HG03558 (cell line): ENCODE data around the gene MYCBPAP.
A peak's percentile ranks its signal among the peaks of the same experiment; 100 is the strongest.
"Not testable (repeated sequence)": the region's sequence is repeated elsewhere in the genome, so short reads cannot be mapped to it uniquely, and the experiment has no call there.

Source experiments
- ATAC-seq: cut with Tn5 transposase; IDR thresholded peaks from one replicate; pipeline ENCODE4 v1.9.1; 2021; ENCODE audit warnings: moderate number of reproducible peaks; ENCODE audit not compliant: unreplicated experiment; ENCODE audit errors: extremely low read depth

The MYCBPAP gene

DNA sequence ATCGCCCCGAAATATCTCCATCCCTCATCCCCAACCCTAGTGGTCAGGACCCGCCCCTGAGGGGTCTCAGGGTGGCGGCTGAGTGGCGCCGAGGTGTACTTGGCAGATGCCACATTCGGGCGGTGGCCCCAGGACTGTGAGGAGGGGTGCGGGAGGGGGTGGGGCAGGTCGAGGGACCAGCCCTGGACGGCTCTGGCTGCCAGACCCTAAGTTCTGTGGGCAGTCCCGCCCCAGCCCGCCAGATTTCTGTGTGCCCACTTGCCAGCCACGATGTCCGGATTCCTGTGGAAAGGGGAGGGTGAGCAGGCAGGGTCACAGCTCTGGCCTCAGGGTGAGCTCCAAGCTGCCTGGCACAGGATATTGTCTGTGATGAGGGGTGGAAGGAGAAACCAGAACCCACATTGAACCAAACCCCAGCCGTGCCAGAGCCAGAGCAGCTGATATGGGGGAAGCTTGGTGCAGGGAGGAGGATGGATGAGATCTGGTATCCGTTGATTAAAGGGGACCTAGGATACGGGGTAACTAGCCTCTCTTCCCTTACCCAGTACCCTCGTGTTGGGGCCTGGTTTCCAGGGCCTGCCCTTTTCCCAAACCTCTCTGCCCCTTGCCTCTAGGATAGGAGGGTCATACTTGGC, 38.5 kb upstream of the MYCBPAP start:
- ATAC-seq, result no peak

DNA sequence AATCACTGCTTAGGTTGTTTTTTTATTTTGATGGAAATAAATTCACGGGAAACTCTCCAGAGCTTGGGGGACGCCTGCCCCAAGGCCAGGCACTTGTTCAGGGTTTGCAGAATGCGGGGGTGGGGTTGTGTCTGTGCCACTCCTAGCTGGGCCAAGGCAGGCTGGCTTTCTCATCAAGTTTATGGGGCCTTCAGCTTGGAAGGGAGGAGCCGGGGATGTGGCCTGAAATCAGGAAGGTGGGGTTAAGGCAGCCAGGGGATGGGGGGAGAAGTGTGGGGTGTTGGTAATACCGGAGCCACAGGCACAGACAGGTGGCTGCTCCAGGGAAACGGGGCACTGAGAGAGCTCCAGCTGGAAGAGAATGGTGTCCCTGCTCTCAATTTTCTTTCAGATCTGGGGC, 37.8 kb upstream of the MYCBPAP start:
- ATAC-seq, result no peak

DNA sequence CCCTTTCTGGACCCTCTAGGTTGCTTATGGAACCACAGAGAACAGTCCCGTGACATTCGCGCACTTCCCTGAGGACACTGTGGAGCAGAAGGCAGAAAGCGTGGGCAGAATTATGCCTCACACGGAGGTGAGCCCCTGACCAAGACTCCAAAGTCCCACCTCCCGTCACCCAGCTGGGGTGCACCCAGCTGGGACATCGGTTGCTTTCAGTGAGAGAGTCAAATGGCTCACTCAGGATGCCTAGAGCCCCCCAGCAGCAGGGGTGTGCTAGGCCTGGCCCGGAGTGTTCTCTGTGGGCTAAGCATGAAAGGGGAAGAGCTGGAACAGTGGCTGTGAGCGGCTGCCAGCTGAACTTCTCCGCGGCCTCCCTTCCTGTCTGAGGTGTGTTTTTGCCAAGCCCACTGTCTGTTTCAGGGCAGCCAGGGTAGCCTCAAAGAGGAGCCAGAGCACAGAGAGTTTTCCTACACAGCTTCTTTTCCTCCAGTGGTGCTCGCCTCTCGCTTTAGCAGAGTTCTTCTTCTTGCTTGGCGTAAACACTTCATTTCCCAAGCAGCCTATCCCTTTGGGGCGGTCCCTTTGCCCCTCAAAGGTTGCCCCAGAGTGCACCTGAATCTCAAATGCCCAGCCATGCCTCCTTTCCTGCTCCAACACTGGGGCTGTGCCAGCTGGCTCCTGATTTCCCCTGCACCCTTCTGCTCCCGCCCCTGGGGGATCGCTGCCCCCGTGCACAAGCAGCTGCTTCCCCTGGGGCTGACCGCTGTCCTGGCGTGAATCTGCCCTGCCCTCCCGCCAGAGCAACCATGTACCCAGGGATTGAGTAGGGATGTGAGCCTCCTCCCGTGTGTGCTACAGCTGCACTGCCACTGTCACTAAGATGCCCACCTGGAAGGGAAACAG, 37.0 kb upstream of the MYCBPAP start:
- ATAC-seq, result no peak

DNA sequence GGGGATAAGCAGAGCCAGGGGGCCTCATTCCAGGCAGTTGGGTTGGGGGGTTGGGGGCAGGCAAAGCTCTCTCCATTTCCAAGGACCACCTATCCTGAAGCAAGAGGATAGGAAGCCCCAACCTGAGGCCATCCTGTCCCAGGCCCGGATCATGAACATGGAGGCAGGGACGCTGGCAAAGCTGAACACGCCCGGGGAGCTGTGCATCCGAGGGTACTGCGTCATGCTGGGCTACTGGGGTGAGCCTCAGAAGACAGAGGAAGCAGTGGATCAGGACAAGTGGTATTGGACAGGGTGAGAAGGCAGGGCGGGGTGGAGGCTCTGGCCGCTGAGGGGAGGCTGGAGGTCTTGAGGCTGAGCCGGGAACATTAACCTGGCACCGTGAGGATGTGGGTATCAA, 36.0 kb upstream of the MYCBPAP start:
- ATAC-seq, result no peak

DNA sequence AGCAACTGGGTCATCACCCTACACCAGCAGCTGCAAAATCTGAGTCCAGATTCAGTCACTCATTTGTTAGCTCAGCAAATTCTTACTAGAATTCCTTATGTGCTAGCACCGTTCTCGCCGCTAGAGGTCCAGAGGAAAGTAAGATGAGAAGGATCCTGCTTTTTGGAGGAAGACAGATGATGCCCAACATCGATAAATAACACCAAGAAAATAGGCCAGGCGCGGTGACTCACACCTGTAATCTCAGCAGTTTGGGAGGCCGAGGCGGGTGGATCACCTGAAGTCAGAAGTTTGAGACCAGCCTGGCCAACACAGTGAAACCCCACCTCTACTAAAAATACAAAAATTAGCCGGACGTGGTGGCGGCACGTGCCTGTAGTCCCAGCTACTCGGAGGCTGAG, 35.5 kb upstream of the MYCBPAP start:
- not testable (repeated sequence) for ATAC-seq

DNA sequence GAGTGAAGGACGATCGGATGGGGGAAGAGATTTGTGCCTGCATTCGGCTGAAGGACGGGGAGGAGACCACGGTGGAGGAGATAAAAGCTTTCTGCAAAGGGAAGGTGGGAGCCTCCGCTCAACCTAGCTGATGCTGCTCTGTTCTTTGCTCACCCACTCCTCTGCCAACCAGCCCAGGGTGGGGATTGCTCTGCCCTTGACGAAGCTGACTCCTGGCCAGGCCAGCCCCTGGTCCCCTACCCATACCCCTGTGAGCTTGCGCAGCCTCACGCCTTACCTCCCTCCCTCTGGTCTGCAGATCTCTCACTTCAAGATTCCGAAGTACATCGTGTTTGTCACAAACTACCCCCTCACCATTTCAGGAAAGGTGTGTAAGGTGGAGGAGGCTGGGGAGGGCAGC, 34.3 kb upstream of the MYCBPAP start:
- ATAC-seq, result no peak

DNA sequence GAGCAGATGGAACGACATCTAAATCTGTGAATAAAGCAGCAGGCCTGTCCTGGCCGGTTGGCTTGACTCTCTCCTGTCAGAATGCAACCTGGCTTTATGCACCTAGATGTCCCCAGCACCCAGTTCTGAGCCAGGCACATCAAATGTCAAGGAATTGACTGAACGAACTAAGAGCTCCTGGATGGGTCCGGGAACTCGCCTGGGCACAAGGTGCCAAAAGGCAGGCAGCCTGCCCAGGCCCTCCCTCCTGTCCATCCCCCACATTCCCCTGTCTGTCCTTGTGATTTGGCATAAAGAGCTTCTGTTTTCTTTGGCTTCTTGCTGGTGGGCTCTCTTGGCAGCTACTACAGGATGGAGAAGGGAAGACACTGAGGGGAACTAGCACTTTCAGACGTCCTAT, 33.7 kb upstream of the MYCBPAP start:
- no peak for ATAC-seq

DNA sequence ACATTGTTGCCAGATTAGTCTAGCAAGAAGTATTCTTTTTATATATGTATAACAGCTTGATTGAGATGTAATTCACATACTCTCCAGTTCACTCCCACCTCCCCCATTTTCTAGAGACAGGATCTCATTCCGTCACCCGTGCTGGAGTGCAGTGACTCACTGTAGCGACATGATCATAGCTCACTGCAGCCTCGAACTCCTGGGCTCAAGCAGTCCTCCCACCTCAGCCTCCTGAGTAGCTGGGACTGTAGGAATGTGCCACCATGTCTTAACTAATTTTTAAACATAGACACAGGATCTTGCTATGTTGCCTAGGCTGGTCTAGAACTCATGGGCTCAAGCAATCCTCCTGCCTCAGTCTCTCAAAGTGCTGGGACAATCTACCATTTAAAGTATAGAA, 32.9 kb upstream of the MYCBPAP start:
- ATAC-seq, result no peak

DNA sequence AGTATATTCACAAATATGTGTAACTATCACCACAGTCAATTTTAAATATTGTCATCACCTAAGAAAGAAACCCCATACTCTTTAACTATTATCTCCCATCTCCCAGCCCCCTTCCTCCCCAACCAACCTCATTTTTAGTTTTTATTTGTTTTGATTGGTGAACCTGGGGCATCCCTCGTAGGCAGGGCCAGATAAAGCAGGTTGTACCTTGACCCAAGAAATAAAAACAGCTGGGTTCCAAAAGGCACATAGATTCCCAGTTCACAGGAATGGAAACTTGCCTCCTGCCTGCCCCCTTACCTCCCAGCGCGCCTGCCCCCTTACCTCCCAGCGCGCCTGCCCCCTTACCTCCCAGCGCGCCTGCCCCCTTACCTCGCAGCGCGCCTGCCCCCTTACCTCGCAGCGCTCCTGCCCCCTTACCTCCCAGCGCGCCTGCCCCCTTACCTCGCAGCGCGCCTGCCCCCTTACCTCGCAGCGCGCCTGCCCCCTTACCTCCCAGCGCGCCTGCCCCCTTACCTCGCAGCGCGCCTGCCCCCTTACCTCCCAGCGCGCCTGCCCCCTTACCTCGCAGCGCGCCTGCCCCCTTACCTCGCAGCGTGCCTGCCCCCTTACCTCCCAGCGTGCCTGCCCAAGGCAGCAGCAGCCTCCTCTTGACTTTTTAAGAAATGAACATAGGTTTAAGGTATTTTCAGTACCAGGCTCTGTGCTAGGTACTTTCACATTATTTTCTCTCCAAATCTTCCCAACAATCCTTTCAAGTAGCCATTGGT, 32.3 kb upstream of the MYCBPAP start:
- not testable (repeated sequence) for ATAC-seq

DNA sequence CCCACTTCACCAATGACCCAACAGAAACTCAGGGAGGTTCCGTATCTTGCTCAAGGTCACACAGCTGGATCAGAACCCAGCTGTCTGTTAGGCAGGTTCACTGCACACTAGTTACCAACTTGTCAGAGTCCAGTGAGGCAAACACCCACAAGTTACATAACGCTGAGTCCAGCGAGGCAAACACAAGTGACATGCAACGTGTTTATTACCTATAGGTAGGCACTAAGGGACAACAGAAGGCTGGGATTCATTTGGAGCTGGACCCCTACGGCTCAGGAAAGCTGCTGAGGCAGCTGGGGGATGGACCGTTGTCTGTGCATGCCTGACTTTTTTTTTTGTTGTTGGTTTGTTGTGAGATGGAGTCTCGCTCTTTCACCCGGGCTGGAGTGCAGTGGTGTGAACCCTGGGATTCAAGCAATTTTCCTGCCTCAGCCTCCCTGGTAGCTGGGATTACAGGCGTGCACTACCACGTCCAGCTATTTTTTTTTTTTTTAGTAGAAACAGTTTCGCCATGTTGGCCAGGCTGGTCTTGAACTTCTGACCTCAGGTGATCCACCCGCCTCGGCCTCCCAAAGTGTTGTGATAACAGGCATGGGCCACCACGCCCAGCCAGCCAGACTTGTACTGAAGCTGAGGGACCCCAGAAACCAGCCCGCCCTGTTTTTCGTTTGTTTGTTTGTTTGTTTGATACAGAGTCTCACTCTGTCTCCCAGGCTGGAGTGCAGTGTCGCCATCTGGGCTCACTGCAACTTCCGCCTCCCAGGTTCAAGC, 31.5 kb upstream of the MYCBPAP start:
- no peak for ATAC-seq

DNA sequence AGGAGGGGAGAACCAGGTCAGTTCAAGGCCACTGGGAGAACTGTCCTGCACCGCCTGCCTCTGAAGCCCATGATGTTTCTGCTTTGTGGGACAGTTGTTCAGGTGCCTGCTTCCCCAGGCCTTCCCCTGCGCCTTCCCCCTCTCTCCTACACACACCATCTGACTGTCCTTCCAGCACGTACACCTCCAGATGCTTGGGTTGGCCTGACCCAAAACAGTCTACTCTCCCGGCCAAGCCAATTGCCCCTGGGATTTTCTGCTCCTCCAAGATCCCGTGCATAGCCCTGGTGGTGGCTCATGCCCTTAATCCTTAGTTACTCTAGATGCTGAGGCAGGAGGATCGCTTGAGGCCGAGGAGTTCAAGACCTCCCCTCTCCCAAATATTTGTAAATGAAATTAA, 30.3 kb upstream of the MYCBPAP start:
- no peak for ATAC-seq

DNA sequence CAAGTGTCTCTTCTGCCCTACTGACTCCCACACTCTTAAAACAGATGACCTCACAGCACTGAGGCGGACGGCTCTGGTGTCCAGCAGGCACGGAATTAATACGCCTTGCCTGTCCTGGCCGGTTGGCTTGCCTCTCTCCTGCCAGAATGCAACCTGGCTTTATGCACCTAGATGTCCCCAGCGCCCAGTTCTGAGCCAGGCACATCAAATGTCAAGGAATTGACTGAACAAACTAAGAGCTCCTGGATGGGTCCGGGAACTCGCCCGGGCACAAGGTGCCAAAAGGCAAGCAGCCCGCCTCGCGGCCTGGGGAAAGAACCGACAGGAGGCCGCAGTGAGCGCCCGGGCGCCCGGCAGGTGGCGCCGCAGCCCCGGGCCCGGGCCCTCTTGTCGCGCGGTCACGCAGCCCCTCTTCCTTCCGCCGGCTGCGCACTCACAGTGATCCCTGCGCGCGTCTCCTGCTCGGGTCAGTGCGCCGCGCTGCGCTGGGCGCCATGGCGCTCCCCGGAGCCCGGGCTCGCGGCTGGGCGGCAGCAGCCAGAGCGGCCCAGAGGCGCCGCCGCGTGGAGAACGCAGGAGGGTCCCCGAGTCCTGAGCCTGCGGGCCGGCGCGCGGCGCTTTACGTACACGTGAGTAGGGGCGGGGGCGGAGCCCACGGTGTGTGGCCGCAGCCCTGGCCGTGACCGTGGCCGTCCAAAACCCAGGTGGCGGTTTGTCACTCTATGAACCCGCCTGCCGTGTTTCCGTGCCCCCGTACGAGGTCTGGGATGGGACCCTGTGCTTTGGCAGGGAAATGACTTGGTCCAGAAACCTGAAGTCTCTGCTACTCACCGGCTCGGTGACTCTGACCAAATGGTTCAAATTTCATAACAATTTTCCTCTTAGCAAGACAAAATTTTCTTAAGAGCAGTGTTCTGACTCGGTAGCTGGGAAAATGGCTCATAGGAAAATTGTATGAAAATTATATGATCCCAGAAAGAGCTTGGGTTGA, 29.6 kb upstream of the MYCBPAP start, which contains the start of gene RSAD1:
Gene RSAD1, plus strand, starts transcription at position 470 of the 991 bp plus-strand sequence. Its CDS starts 25 bp downstream, at position 495.
- peak; percentile 65 for ATAC-seq

DNA sequence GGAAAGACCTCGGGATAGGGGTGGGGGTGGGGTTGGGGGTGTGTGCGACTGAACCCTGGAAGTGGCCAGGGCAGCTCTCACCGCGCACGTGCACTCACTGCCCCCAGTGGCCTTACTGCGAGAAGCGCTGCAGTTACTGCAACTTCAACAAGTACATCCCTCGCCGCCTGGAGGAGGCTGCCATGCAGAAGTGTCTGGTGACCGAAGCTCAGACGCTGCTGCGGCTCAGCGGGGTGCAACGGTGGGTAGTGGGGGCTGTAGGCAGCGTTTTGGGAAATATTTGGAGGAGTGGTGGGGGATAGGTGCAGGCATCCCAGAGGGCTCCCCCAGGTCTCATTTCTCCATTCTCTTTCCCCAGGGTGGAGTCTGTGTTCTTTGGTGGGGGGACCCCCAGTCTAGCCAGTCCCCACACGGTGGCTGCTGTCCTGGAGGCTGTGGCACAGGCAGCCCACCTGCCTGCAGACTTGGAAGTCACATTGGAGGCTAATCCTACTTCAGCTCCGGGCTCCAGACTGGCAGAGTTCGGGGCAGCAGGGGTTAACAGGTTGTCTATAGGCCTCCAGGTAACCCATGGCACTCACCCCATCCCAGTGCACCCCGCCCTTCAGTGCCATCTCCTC, 28.6 kb upstream of the MYCBPAP start:
- no peak for ATAC-seq

DNA sequence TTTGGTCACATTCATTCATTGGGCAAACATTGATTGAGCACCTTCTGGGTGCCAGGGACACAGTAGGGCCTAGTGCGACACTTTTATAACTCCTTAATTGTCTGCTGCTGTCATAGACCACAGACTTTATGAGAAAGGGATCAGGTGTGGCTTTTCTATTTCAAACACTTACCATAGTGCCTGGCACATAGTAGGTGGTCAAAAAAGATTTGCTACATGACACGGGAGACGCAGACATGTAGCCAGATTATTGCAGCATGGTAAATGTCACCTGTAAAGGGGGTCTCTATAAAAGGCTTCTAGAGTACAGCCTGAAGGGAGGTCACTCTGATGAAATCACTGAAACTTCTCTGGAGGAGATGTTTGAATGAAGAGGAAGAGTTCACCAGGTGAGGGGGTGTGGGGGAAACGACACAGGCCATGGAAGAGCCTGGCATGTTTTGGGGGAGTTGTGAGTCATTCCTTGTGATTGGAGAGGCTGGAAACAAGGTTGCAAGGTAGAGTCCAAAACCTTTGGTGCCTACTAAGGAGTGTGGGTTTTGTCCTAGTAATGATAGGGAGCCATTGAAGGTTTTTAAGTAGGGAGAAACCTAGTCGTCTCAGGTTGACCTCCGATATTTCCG, 28.0 kb upstream of the MYCBPAP start:
- no peak for ATAC-seq

DNA sequence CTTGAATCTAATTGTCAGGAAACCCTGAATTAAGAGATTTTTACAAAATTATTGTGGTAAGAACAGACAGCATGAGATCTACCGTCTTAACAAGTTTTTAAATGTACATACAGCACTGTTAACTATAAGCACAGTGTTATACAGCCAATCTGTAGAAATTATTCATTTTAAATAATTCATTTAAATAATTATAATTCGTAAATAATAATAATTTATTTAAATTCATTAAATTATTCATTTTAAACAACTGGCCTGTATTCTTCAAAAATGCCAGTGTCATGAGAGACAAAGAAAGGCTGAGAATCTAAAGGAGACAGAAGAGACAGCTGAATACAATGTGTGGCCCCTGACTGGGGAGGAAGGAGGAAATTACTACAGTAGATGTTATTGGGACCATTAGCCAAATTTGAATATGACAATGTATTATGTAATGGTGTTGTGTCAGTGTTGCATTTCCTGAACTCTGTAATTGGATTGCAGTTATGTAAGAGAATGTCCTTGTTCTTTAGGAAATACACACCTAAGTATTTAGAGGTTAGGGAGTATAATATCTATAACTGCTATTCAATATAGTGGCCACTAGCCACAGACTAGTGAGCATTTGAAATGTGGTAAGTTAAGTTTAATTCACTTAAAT, 27.3 kb upstream of the MYCBPAP start:
- no peak for ATAC-seq

DNA sequence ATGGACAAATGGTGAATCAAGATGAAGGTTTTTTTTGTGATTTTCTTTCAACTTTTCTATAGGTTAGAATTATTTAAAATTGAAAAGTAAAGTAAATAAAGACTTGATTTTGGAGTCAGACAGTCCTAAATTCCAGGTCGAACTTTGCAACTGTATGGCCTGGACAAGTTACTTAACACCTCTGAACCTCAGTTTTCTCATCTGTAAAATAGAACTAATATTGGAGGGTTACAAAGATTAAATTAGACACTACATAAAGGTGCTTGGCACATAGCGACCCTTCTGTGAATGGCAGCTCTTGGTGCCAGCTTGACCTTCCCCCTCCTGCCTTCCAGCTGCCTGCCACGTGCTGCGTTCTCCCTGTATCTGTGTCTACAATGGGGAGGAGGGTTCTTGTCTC, 26.6 kb upstream of the MYCBPAP start:
- no peak for ATAC-seq

DNA sequence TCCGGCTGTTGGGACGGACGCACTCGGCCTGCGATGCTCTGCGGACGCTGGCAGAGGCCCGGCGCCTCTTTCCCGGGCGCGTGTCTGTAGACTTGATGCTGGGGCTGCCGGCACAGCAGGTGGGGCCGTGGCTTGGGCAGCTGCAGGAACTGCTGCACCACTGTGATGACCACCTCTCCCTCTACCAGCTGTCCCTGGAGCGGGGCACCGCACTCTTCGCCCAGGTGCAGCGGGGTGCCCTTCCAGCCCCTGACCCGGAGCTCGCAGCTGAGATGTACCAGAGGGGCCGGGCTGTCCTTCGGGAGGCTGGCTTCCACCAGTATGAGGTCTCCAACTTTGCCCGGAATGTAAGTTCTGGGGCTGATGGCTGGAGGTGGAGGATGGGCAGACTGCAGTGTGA, 26.1 kb upstream of the MYCBPAP start:
- ATAC-seq, result no peak

DNA sequence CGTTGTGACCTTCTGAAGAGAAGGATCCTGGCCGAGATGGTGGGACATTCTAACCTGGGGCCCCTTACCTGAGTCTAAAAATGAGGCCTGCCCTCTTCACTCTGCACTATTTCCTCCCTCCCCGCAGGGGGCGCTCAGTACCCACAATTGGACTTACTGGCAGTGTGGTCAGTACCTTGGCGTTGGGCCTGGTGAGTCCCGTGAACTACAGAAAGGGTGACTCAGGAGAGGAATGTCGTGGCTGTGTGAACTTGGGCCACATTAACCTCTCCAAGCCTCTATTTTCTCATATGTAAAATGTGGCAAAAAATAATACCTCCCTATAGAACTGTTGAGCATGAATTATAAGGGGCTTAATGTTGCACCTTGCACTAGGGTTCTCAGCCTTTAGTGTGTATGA, 25.7 kb upstream of the MYCBPAP start:
- ATAC-seq, result no peak
